ENCODE measurements around the gene E2F1. TPM values are rescaled to one million over a fixed set of nuclear protein-coding genes. Genes with fewer than 3 reads are reported as not detected.

E2F1 gene
- total RNA-seq, 1 donor from 2014 or later = 2.2 TPM

GRCh38 chr20:33687370-33687915, 1.3 kb upstream of the E2F1 start:
- DNase-seq = no peak

GRCh38 chr20:33686984-33687366, 790 bp upstream of the E2F1 start:
- DNase-seq = no peak

GRCh38 chr20:33685328-33686099, 671 bp downstream of the E2F1 start:
- DNase-seq = no peak

DNA sequence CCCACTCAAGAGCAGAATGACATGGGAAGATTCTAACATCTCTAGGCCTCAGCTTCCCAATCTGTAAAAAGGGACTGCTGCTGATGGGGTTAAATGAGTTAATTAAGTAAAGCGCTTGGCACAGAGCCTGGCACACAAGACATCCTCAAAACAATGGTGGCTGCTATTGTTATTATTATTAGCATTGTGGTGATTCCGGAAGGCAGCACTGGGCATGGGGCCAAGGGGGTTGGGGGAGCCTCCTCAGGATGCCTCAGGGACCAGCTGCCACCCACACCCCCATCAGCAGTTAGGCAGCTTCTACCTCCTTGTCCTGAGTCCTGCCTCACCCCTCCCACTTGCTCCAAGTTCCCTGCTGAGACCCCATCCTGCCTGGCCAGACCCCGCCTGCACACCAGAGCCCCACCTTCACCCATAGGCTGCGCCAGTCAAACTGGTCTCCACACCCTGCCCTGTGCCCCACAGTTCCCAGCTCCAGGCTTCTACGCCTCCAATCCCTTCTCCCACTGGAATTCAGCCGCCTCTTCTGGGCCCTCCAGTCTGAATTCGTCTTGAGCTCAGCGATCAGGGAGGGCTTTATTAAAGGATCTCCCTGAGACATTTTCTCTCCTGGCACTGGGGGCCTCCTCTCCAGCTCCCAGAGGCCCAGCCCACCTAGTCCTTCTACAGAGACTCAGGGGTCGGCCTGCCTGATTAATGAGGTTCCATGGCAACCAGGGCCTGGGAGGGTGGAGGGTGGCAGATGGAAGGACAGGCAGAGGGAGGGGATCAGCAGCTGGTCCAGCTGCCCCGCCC, 1.5 kb downstream of the E2F1 start:
- no peak for DNase-seq

DNA sequence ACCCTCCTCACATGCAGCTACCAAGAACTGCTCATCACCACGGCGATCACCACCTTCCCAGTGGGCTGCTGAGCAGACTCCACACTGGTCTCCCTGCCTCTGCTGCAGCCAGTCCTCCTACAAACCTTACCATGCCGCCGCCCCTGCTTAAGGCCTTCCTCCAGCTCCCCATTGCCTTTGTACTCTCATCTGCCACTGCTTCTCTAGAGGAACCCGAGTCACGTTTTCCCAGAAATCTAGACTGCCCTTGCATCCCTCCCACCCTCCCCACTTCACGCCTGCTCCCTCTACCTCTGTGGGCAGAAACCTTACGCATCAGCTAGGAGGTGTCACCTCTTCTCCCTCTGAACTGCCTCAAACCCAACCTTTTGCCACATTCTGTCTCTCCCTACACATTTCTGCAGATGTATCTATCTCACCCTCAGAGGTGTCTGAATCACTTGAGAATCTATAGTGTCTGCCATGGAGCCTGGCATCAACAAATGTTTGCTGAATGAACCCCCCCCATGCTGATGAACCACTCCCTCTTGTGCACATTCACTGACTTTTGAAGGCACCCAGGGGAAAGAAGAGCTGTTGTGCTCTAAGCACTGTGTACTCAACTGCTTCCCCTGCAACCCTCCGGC, 4.3 kb downstream of the E2F1 start:
- DNase-seq = no peak

DNA sequence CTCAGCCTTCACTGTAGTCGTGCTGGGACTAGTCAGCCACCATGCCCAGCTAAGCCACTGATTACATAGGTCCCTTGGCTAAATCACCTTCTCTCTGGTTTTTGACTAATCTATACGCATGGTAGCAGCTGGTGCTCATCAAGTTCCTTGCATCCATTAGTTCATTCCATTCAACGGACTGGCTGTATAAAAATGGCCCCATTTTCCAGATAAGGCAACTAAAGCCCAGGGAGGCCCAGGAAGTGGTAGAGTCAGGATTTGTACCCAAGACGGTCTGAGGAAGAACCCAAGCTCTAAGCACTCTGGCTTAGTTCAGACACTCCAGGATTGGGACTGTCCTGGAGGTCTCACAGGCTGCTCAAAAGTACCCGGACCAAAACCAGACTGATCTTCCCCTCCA, 4.9 kb downstream of the E2F1 start:
- no peak for DNase-seq

DNA sequence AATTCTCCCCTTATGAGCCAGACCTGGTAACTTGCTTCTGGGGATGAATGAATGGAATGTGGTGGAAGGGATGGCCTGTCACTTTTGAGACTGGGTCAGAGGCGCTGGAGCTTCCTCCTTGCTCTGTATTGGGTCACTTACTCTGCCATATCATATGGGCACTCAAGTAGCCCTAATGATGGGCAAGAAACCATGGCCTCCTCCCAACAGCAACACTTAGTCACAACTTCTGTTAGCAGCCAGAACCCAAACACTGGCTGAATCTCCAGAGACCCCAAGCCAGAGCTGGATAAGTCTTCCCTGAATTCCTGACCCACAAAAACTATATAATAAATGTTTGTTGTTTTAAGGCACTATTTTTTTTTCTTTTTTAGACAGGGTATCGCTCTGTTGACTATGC, 5.5 kb downstream of the E2F1 start:
- no peak for DNase-seq

GRCh38 chr20:33679758-33680485, 6.3 kb downstream of the E2F1 start:
- DNase-seq = no peak

GRCh38 chr20:33677991-33678702, 8.0 kb downstream of the E2F1 start:
- no peak for DNase-seq

DNA sequence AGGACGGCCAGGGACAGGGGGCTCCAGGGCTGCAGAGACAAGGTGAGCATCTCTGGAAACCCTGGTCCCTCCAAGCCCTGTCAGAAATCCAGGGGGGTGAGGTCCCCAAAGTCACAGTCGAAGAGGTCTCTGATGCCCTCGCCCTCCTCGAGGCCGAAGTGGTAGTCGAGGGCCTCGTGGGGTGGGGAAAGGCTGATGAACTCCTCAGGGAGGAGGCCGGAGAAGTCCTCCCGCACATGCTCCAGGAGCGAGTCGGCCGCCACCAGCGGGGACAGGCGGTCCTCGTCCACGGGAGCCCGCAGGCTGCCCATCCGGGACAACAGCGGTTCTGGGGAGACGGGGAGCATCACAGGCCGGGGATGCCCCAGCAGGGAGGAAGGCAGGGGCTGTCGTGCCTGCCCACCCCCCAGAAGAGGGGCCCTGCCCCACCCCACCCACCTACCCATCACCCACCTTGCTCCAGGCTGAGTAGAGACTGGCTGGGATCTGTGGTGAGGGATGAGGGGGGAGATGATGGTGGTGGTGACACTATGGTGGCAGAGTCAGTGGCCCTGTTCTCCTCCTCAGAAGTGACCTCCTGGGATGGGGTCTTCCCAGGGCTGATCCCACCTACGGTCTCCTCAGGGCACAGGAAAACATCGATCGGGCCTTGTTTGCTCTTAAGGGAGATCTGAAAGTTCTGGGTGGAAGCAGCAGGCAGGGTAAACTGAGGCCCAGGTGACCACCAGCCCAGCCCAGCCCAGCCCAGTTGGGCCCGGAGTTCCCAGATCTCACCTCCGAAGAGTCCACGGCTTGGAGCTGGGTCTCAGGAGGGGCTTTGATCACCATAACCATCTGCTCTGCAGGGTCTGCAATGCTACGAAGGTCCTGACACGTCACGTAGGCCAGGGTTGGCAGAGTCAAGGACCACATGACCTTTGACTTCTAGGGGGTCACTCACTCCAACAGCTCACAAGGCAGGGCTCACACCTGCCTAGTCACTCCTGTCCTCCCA, 9.2 kb downstream of the E2F1 start:
- DNase-seq = no peak

DNA sequence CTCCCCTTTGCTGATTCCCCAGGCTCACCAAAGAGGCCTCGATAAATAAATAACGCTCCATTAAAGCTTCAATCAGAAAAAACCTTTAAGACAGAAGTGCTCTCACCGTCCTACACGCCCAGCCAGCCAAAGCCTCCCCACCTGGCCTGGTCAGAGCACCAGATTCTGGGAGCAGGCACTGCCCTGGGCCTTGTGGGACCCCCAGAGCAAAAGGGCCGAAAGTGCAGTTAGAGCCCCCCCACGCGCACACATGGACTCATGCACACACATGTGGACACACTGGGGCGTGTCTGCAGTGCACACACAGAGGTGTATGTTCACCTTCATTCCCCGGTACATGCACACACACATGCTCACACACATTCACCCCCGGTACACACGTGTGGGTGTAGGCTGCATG, 10.1 kb downstream of the E2F1 start:
- no peak for DNase-seq

- DNase-seq = no peak
Measured at GRCh38 chr20:33675136-33675959, 10.8 kb downstream of the E2F1 start.

- DNase-seq = peak; percentile 43
Measured at GRCh38 chr20:33674294-33675135, 11.7 kb downstream of the E2F1 start, which contains the start of gene NECAB3. Gene NECAB3, minus strand, starts transcription at chr20:33674428. Its CDS starts 76 bp downstream, at chr20:33674352.

DNA sequence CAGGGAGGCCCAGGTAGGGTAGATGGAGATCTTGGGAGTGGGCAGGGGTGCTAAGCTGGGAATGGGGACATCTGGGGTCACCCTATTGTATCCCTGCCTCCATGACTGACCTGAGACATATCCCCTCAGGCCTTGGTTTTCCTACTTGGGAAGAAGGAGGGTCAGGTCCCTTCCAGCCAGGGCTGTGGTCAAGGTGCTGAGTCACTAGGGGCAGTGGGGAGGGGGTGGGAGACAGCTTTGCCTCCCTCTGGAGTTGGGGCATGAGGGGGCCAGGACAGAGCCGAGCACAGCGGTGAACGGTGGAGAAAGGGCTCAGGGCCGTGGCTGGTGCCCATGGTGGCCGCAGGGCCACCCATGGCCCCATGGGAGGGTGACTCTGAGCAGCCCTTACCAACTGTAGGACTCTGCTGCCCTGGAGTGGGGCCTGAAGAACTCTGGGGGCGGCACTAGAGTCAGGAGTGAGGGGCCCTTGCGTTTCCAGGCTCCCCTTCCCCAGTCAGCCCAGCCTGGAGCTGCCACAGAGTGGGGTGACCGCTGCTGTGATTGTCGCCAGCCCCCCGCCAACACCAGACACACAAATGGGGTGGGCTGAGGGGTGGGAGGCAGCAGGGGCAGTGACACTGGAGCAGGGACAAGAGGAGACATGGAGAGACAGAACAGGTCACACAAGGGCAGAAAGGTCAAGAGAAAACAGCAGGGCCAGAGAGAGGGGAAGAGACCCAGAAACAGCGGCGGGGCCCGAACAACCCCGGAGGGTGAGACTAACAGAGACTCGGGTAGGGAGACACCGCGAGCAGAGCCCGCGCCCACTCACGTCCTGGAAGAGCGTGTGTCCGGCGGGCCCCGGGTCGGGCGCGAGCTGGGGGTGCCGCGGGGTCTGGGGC, 12.5 kb downstream of the E2F1 start:
- DNase-seq = no peak

GRCh38 chr20:33673114-33673409, 13.1 kb downstream of the E2F1 start:
- DNase-seq = no peak

GRCh38 chr20:33672426-33673113, 13.6 kb downstream of the E2F1 start:
- no peak for DNase-seq

All from occipital lobe (tissue), 2 donors.